Erythroblast (primary cell): ENCODE results near the gene AMOTL2.

Experiments
- GATA1 ChIP-seq: IDR thresholded peaks from 2 replicates; pipeline ENCODE4 v1.6.1; 2011; ENCODE audit warnings: low read depth, mild to moderate bottlenecking, control low read depth, low read length, moderate library complexity
- POLR2A ChIP-seq: IDR thresholded peaks from 2 replicates; pipeline ENCODE4 v1.6.1; 2011; ENCODE audit warnings: mild to moderate bottlenecking, low read length

DNA sequence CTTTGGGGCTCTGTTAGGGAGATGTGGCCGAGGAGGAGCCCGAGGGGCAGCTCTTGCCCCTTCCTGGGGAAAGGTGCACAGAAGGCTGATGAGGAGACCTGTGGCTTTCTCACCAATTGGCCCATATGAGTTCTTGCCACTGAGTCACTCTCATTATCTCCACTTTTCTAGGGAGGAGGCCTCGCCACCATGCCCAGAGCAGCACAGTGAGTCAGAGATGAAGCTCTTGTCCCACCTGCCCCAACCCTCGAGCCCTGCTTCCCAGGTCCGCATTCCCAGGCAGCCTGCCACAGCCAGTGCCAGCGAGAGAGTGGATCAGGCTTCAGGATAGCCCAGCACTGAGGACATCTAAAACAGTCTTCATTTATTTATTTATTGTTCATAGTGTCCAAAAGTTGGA, 53.5 kb downstream of the AMOTL2 start:
- no peak for TF ChIP-seq POLR2A
- TF ChIP-seq GATA1 = no peak
